HL-60 (cell line): ENCODE data around the gene CCDC93.

Source experiments
- POLR2AphosphoS5 ChIP-seq: IDR thresholded peaks from 2 replicates; pipeline ENCODE4 v1.6.1; 2012; ENCODE audit warnings: low read depth
- REST ChIP-seq: IDR thresholded peaks from 2 replicates; pipeline ENCODE4 v1.6.1; 2012; ENCODE audit warnings: low read depth; ENCODE audit not compliant: insufficient replicate concordance
- TF ChIP-seq, protein P1 (sequence below): IDR thresholded peaks from one replicate; pipeline ENCODE4 v1.5.1; 2011; ENCODE audit warnings: low read length, control low read depth, inconsistent platforms; ENCODE audit not compliant: insufficient read depth

- TF ChIP-seq, protein P1, sequence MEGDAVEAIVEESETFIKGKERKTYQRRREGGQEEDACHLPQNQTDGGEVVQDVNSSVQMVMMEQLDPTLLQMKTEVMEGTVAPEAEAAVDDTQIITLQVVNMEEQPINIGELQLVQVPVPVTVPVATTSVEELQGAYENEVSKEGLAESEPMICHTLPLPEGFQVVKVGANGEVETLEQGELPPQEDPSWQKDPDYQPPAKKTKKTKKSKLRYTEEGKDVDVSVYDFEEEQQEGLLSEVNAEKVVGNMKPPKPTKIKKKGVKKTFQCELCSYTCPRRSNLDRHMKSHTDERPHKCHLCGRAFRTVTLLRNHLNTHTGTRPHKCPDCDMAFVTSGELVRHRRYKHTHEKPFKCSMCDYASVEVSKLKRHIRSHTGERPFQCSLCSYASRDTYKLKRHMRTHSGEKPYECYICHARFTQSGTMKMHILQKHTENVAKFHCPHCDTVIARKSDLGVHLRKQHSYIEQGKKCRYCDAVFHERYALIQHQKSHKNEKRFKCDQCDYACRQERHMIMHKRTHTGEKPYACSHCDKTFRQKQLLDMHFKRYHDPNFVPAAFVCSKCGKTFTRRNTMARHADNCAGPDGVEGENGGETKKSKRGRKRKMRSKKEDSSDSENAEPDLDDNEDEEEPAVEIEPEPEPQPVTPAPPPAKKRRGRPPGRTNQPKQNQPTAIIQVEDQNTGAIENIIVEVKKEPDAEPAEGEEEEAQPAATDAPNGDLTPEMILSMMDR: no peak
- no peak for TF ChIP-seq REST
- no peak for TF ChIP-seq POLR2AphosphoS5
These were observed 77.9 kb downstream of the CCDC93 start for GRCh38 chr2:117935954-117936353.
